Spinal cord (tissue), 10 donors: ENCODE results near the gene M1AP. TPM values are rescaled to one million over a fixed set of nuclear protein-coding genes. Genes with fewer than 3 reads are reported as not detected.

ENCODE experiments used
- DNase-seq, 6 donors: peaks; one replicate each; pipeline versions ENCODE4 v3.0.0 to v3.0.0-alpha.2; 2013 to 2015; ENCODE audit warnings: low spot score in 6 of 6, low read depth in 4 of 6
- H3K27ac ChIP-seq: one replicate; pipeline ENCODE4 v1.5.1; 2013; ENCODE audit warnings: low read depth, low read length, control low read depth
- H3K27me3 ChIP-seq: one replicate; pipeline ENCODE4 v1.6.1; 2013; ENCODE audit warnings: low read length; ENCODE audit not compliant: control insufficient read depth, insufficient read depth
- H3K36me3 ChIP-seq: one replicate; pipeline ENCODE4 v1.6.1; 2013; ENCODE audit warnings: low read length; ENCODE audit not compliant: control insufficient read depth, insufficient read depth
- H3K4me1 ChIP-seq: one replicate; pipeline ENCODE4 v1.6.1; 2013; ENCODE audit warnings: low read length; ENCODE audit not compliant: control insufficient read depth, insufficient read depth
- H3K4me3 ChIP-seq: one replicate; pipeline ENCODE4 v1.5.1; 2013; ENCODE audit warnings: low read depth, low read length, control low read depth
- H3K9me3 ChIP-seq: one replicate; pipeline ENCODE4 v1.6.1; 2013; ENCODE audit warnings: low read length; ENCODE audit not compliant: control insufficient read depth, insufficient read depth
- WGBS: methylation state at CpG from one replicate; pipeline ENCODE4 v1.1.5; 2013; ENCODE audit warnings: missing lambda C conversion rate; ENCODE audit not compliant: insufficient coverage; 5-methylcytosine and 5-hydroxymethylcytosine counted together
- polyA plus RNA-seq, 2 donors: library from polyadenylated mRNA; unstranded; fragments of 120-200 nt; gene quantifications; one replicate each; pipeline ENCODE4 v1.2.1, GENCODE V29; 2013; ENCODE audit not compliant: insufficient read length in 2 of 2
- total RNA-seq, 2 donors: library from RNA; depleted of rRNA in 1 of 2; stranded (reverse); fragments of 120-200 nt in 1 of 2; fragments of >200 nt in 1 of 2; gene quantifications; one replicate each; pipeline versions ENCODE4 v1.2.3 to v1.2.4, GENCODE V29; 2013 to 2014
- donor health status: healthy.

The M1AP gene
- total and polyA plus RNA-seq, 4 donors: 0.33 to 1.3 (median 0.89) TPM

- no peak overlapping the region for H3K4me3 ChIP-seq
- H3K27me3 ChIP-seq: peaks cover 92% of the 10 kb centered on the region
- H3K4me1 ChIP-seq: peaks cover 34% of the 10 kb centered on the region
- H3K36me3 ChIP-seq: no peaks in the 10 kb centered on the region
- WGBS: under 1% methylated on average over 34 of the region's 36 CpGs
- DNase-seq: no peak
- H3K9me3 ChIP-seq: no peaks in the 10 kb centered on the region
- H3K27ac ChIP-seq: no peak overlapping the region
Measured at GRCh38 chr2:74512744-74513604, 135.2 kb downstream of the M1AP start.

GRCh38 chr2:74511104-74511989 lies 136.8 kb downstream of the M1AP start:
- Histone ChIP-seq H3K27me3 (peaks cover 81% of the 10 kb centered on the region), H3K36me3 (no peaks in the 10 kb centered on the region), H3K4me3 (no peak overlapping the region), H3K27ac (no peak overlapping the region), H3K9me3 (no peaks in the 10 kb centered on the region), H3K4me1 (peaks cover 42% of the 10 kb centered on the region)
- no peak for DNase-seq
- WGBS: 35% methylated on average over 7 of the region's 11 CpGs

- H3K4me3 ChIP-seq: no peak overlapping the region
- H3K27me3 ChIP-seq: peaks cover 79% of the 10 kb centered on the region
- H3K36me3 ChIP-seq: peaks cover 9% of the 10 kb centered on the region
- peaks cover 42% of the 10 kb centered on the region for H3K4me1 ChIP-seq
- H3K9me3 ChIP-seq: no peaks in the 10 kb centered on the region
- WGBS: 84% methylated on average over 4 of the region's 4 CpGs
- DNase-seq: no peak
- no peak overlapping the region for H3K27ac ChIP-seq
Measured at GRCh38 chr2:74510272-74510671, 137.9 kb downstream of the M1AP start.

- peak in 1 of 6 donors; percentile 69 for DNase-seq
- 1% methylated on average over 29 of the region's 38 CpGs for WGBS
- Histone ChIP-seq H3K27me3 (peaks cover 79% of the 10 kb centered on the region), H3K4me3 (peak overlapping the region; percentile 100), H3K9me3 (no peaks in the 10 kb centered on the region), H3K27ac (peak overlapping the region; percentile 100), H3K36me3 (peaks cover 15% of the 10 kb centered on the region), H3K4me1 (peaks cover 42% of the 10 kb centered on the region)
Measured at GRCh38 chr2:74507926-74508520, 140.1 kb downstream of the M1AP start.

Other genes starting within 250 kb of the M1AP start
- gene C2orf81, start 226.7 kb downstream of the M1AP start, total RNA-seq: 1 to 10 TPM; 1.2 to 4.7 TPM
- gene C2orf81, start 226.7 kb downstream of the M1AP start, polyA plus RNA-seq: 1 to 10 TPM; 5.9 TPM
- gene WDR54, start 226.6 kb downstream of the M1AP start, total RNA-seq: 10 to 100 TPM; 17.0 to 37.6 TPM
- gene WDR54, start 226.6 kb downstream of the M1AP start, polyA plus RNA-seq: 10 to 100 TPM; 37.7 to 40.5 TPM
- gene RTKN, start 206.4 kb downstream of the M1AP start, total RNA-seq: 10 to 100 TPM; 32.9 to 52.5 TPM
- gene RTKN, start 206.4 kb downstream of the M1AP start, polyA plus RNA-seq: 10 to 100 TPM; 66.9 to 76.5 TPM
- gene INO80B, start 193.2 kb downstream of the M1AP start, total RNA-seq: 10 to 100 TPM in 1 of 2 donors, 1 to 10 TPM in 1; 9.1 to 34.7 TPM
- 10 to 100 TPM; 22.1 to 38.7 TPM for gene INO80B, start 193.2 kb downstream of the M1AP start, polyA plus RNA-seq
- gene WBP1, start 189.9 kb downstream of the M1AP start, total RNA-seq: 10 to 100 TPM; 25.8 to 86.5 TPM
- 100 to 1,000 TPM; 110 to 140 TPM for gene WBP1, start 189.9 kb downstream of the M1AP start, polyA plus RNA-seq
- gene MOGS, start 182.9 kb downstream of the M1AP start, total RNA-seq: 10 to 100 TPM; 22.7 to 38.0 TPM
- 10 to 100 TPM; 34.5 to 42.2 TPM for gene MOGS, start 182.9 kb downstream of the M1AP start, polyA plus RNA-seq
- gene MRPL53, start 175.7 kb downstream of the M1AP start, total RNA-seq: 10 to 100 TPM; 12.7 to 80.6 TPM
- 10 to 100 TPM; 52.3 to 56.7 TPM for gene MRPL53, start 175.7 kb downstream of the M1AP start, polyA plus RNA-seq
- 10 to 100 TPM; 20.8 to 23.4 TPM for gene CCDC142, start 165.3 kb downstream of the M1AP start, total RNA-seq
- 10 to 100 TPM in 1 of 2 donors, 1 to 10 TPM in 1; 9.3 to 18.6 TPM for gene CCDC142, start 165.3 kb downstream of the M1AP start, polyA plus RNA-seq
- gene TTC31, start 165.2 kb downstream of the M1AP start, total RNA-seq: 10 to 100 TPM in 1 of 2 donors, 1 to 10 TPM in 1; 5.6 to 15.1 TPM
- 10 to 100 TPM; 21.5 to 21.8 TPM for gene TTC31, start 165.2 kb downstream of the M1AP start, polyA plus RNA-seq
- under 1 TPM in 1 of 2 donors, not detected in 1; 0.33 TPM for gene LBX2, start 148.7 kb downstream of the M1AP start, total RNA-seq
- under 1 TPM in 1 of 2 donors, not detected in 1; 0.69 TPM for gene LBX2, start 148.7 kb downstream of the M1AP start, polyA plus RNA-seq
- 10 to 100 TPM; 10.0 to 21.5 TPM for gene PCGF1, start 140.6 kb downstream of the M1AP start, total RNA-seq
- 10 to 100 TPM; 16.9 to 21.3 TPM for gene PCGF1, start 140.6 kb downstream of the M1AP start, polyA plus RNA-seq
- gene TLX2, start 133.9 kb downstream of the M1AP start, total RNA-seq: under 1 TPM in 1 of 2 donors, not detected in 1; 0.69 TPM
- under 1 TPM; 0.11 to 0.27 TPM for gene TLX2, start 133.9 kb downstream of the M1AP start, polyA plus RNA-seq
- under 1 TPM in 1 of 2 donors, not detected in 1; 0.28 TPM for gene DQX1, start 122.1 kb downstream of the M1AP start, total RNA-seq
- under 1 TPM; 0.32 to 0.62 TPM for gene DQX1, start 122.1 kb downstream of the M1AP start, polyA plus RNA-seq
- 10 to 100 TPM; 62.6 to 99.0 TPM for gene AUP1, start 118.6 kb downstream of the M1AP start, total RNA-seq
- gene AUP1, start 118.6 kb downstream of the M1AP start, polyA plus RNA-seq: 100 to 1,000 TPM; 109 to 131 TPM
- gene HTRA2, start 118.4 kb downstream of the M1AP start, total RNA-seq: 10 to 100 TPM; 32.0 to 47.2 TPM
- gene HTRA2, start 118.4 kb downstream of the M1AP start, polyA plus RNA-seq: 10 to 100 TPM; 55.8 to 57.3 TPM
- 10 to 100 TPM; 10.5 to 18.2 TPM for gene LOXL3, start 94.4 kb downstream of the M1AP start, total RNA-seq
- 10 to 100 TPM; 18.1 to 18.8 TPM for gene LOXL3, start 94.4 kb downstream of the M1AP start, polyA plus RNA-seq
- 10 to 100 TPM in 1 of 2 donors, 1 to 10 TPM in 1; 7.5 to 14.5 TPM for gene DOK1, start 93.6 kb downstream of the M1AP start, total RNA-seq
- 10 to 100 TPM; 11.0 to 14.2 TPM for gene DOK1, start 93.6 kb downstream of the M1AP start, polyA plus RNA-seq
- 10 to 100 TPM in 1 of 2 donors, 1 to 10 TPM in 1; 7.3 to 17.2 TPM for gene SEMA4F, start 5.9 kb upstream of the M1AP start, total RNA-seq
- 10 to 100 TPM; 23.0 to 27.6 TPM for gene SEMA4F, start 5.9 kb upstream of the M1AP start, polyA plus RNA-seq
- 10 to 100 TPM in 1 of 2 donors, 1 to 10 TPM in 1; 9.9 to 10.8 TPM for gene HK2, start 185.8 kb upstream of the M1AP start, total RNA-seq
- gene HK2, start 185.8 kb upstream of the M1AP start, polyA plus RNA-seq: 10 to 100 TPM in 1 of 2 donors, 1 to 10 TPM in 1; 7.8 to 10.8 TPM